ENCODE data around the gene AZU1.

The AZU1 gene

DNA sequence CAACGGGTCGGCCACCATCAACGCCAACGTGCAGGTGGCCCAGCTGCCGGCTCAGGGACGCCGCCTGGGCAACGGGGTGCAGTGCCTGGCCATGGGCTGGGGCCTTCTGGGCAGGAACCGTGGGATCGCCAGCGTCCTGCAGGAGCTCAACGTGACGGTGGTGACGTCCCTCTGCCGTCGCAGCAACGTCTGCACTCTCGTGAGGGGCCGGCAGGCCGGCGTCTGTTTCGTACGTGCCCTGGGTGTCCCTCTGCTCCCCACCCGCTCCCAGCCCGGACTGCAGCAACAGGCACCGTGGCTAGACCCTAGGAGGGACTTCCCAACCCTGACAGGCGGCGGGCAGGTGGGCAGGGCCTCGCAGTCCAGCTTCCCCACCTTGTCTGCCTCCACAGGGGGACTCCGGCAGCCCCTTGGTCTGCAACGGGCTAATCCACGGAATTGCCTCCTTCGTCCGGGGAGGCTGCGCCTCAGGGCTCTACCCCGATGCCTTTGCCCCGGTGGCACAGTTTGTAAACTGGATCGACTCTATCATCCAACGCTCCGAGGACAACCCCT is 28.0 kb downstream of the AZU1 start:
- DNase-seq = no peak

DNA sequence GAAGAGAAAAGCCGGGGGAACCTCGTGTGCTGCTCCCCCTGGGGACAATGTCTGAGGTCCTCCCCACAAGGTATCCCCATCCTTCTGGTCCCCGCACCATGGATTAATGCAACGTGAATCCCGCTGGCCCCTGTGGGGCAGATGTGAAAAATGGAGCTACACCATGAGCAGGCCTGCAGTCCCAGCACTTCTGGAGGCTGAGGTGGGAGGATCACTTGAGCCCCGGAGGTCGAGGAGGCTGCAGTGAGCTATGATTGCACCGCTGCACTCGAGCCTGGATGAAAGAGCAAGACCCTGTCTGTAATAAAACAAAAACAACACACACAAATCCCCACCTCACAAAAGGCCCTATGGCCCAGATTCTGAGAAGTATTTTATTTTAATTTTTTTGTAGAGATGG is 30.6 kb downstream of the AZU1 start:
- no peak for DNase-seq

DNA sequence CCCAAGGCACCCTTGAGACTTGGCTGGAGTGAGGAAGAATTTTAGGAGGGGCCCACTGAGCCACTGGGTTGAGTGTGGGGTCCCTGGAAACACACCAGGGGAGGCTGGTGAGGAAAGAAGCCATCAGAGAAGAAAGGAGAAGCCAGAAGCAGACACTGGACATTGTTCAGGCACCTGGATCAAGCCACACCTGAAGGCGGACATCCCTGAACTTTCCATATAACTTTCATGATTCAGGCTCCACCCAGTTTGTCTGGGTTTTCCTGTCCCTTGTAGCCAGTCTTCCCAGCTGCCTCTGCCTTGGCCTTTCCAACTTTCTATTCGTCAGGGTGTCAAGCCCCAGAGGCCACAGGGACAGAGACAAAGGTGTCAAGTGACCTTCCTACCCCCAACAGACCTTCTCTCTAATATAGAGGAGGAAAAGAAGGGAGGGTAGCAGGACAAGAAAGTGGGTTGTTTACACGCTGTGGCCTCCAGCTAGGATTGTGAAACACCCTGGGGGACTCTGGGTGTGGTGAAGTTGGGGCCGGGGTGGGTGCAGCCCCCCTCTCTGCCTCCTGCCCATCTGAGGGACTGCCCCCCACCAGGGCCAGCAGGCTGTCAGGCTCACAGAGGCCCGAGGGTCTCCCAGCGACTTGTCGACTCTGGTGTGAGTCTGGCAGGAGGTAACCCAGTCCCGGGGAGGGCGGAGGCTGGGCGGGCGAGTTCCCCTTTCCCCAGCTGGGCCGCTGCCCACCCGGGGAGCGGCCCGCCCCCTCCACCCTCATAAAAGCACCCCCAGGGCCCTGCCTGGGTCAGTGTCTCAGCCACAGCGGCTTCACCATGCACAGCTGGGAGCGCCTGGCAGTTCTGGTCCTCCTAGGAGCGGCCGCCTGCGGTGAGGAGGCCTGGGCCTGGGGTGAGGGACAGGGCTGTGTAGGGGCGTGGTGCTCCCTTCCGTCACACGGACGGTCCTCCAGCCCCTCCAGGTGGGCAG is 31.5 kb downstream of the AZU1 start, which contains the start of gene CFD:
TSS of gene CFD (plus strand) at position 797 of the 976 bp plus-strand sequence. CDS start at position 823, 26 bp downstream.
- no peak for DNase-seq

DNA sequence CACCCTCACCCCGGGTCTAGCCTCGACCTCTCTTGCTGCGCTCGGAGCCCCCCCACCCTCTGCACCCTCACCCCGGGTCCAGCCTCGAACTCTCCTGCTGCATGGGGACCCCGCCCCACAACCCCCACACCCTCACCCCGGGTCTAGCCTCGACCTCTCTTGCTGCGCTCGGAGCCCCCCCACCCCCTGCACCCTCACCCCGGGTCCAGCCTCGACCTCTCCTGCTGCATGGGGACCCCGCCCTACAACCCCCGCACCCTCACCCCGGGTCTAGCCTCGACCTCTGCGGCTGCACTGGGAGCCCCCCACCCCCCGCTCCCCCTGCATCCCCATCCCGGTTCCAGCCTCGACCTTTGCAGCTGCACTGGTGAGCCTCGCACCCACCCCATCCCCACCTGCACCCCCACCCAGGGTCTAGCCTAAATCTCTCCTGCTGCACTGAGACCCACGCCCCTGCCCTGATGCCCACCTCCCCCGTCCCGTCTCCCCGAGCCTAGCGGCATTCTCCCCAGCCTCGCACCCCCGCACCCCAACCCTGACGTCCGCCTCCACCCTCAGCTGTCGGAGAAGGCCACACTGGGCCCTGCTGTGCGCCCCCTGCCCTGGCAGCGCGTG is 33.6 kb downstream of the AZU1 start:
- DNase-seq = no peak

GRCh38 chr19:861756-862580 is 34.3 kb downstream of the AZU1 start:
- no peak for DNase-seq

GRCh38 chr19:862581-863314 is 35.1 kb downstream of the AZU1 start:
- DNase-seq = no peak

DNA sequence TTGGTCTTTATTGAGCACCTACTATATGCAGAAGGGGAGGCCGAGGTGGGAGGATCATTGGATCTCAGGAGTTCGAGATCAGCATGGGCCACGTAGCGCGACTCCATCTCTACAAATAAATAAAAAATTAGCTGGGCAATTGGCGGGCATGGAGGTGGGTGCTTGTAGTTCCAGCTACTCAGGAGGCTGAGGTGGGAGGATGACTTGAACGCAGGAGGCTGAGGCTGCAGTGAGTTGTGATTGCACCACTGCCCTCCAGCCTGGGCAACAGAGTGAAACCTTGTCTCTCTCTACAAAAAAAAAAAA is 35.6 kb downstream of the AZU1 start:
- DNase-seq = no peak

DNA sequence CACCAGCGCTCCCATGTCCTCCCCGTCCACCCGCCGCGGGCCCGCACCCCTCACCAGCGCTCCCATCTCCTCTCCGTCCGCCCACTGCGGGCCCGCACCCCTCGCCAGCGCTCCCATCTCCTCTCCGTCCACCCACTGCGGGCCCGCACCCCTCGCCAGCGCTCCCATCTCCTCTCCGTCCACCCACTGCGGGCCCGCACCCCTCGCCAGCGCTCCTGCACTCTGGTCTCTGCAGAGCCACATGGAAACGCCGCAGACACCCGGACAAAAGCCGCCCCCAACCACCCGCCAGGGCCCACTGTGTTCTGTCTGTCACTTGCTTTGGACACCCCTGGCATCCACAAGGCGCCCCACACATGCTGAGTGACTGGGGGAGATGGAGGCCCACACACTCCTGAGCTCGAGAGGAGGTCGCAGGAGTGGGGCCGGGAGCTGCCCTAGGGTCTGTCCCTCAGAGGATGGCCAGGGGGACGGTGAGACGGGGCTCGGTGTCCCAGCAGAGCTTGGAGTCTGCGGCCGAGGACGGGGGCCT is 39.2 kb downstream of the AZU1 start:
- DNase-seq = no peak

GRCh38 chr19:867301-867793 is 39.7 kb downstream of the AZU1 start:
- no peak for DNase-seq

GRCh38 chr19:867855-868457 is 40.3 kb downstream of the AZU1 start:
- no peak for DNase-seq

DNA sequence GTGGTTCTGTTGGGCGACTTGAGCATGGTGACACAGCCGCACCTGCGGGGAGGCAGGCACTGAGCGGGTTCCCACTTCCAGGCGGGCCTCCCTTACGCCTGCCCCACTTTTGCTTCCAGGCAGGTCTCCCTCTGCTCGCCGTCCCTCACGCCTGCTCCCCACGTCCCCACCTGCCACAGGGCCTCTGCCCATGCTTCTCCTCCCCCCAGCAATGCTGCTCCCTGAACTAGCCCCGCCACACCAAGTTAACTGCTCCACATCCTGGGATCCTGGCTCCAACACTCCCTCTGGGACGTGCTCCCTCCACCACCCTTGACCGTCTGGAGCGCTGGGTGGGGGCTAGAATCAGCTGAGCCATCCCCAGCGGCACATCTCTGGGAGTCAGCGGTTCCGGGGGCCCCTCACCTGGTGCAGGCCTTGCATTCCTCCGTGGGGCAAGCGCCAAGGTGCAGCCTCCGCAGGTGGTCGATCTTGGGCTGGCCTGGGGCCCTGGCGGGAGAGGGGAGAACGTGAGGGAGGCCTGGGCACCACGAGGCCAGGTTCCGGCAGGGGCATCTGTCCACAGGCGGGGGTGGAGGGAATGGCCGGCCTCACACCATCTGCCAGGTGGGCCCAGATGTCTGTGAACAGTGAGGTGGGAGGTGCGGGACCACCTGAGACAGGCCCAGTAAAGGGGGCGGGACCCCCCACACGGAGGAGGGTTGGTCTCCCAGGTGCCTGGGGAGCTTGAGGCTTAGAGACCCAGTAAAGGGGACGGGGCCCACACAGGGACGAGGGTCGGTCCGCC is 41.0 kb downstream of the AZU1 start:
- DNase-seq = no peak

DNA sequence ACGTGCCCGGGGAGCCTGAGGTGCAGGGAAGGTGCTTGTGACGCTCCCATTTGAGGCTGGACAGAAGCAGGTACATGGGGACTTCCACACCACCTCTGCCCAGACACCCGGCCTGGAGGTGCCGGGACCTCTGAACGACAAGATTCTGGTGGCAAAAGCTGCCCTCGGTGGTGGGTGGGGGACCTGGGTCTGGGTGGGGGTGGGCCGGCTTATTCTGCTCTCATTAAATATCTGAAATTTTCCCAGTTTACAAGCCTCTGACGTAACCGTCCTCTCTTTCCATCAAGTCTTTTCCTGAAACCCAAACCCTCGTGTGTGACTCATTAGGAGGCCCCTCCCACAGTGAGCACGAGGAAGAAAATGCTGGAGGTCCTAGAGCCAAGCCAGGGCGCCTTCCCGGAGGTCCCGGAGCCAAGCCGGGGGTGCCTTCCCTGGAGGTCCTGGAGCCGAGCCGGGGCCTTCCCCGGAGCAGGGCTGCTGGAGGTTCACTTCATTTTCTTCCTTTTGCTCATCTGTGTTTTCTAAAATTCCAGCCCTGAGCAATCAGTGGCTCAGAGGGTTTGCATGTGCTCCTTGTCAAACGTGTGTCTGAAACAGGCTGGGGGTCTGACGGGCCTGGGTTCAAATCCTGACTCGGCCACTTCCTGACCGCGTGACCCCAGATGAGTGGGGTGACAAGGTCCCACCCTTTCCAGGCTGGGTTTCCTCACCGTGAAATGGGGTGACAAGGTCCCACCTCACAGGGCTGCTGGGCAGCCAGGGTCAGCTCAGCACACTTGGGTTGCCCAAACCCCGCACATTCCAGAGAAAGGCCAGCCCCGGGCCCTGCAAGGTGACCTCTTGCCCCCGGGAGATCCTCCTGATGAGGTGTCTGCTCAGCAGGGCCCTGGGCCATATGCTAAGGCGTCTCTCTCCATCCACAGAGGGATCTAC is 41.9 kb downstream of the AZU1 start:
- DNase-seq = no peak

- DNase-seq = no peak
Observed at GRCh38 chr19:870314-870713, 42.7 kb downstream of the AZU1 start.

DNA sequence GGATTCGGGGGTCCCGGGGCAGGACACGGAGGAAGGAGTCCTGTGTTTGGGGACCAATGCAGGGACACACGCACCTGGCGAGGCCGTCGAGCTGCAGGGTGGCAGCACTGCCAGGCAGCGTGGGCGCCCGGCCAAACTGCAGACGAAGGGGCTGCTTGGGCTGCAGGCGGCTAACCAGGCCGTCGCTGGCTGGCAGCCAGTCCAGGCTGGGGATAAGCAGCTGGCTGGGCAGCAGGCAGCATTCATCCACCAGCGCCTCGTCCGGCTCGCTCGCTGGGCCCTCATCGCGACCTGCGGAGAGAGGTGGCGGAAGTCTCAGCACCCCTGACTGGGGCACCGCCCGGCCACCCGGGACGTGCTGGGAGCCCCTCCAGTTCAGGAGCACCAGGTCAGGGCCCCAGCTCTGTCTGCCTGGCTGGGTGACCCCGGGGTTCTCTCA is 43.3 kb downstream of the AZU1 start:
- peak; percentile 88 for DNase-seq

- DNase-seq = no peak
Observed at GRCh38 chr19:871446-872265, 44.0 kb downstream of the AZU1 start.

DNA sequence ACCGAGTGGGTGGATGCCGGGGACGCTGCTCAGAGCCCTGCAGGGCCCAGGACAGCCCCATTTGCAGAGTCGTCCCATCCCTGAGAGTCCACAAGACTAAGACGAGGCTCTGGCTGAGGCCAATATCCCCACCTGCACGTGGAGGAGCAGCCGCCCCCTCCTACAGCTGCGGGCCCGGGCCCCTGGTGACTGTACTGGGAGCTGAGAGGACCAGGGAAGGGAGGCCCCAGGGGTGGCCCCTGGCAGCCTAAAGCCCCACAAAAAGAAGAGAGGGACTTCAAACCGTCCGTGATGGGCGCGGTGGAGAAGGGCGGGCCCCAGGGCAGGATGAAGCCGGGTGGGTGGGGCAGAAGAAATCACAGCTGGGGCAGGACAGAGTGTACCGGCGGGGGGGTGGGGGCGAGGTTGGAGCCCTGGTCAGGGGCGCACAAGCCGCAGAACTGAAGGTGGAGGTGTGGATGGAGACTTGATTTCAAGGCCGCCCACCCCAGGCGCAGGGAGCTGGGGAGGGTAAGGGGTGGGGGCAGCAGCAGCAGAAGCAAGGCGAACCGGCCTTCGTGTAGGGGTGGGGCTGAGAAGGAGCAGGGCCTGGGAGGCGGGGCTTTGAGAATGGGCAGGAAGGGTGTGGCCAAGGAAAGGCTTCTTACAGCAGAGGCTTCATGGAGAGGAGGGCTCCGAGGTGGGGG is 44.8 kb downstream of the AZU1 start:
- DNase-seq = no peak

DNA sequence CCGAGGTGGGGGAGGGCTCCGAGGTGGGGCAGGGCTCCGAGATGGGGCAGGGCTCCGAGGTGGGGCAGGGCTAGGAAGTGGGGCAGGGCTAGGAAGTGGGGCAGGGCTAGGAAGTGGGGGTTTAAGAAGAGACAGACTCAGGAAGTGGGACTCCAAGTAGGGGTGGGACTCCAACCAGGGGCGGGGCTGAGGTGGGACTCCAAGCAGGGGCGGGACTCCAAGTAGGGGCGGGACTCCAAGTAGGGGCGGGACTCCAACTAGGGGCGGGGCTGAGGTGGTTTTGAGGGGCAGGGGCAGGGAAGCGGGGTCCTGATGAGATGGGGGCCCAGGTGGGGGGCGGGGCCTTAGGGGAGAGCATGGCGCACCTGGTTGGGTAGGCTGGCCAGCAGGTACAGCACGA is 45.4 kb downstream of the AZU1 start:
- DNase-seq = no peak

DNA sequence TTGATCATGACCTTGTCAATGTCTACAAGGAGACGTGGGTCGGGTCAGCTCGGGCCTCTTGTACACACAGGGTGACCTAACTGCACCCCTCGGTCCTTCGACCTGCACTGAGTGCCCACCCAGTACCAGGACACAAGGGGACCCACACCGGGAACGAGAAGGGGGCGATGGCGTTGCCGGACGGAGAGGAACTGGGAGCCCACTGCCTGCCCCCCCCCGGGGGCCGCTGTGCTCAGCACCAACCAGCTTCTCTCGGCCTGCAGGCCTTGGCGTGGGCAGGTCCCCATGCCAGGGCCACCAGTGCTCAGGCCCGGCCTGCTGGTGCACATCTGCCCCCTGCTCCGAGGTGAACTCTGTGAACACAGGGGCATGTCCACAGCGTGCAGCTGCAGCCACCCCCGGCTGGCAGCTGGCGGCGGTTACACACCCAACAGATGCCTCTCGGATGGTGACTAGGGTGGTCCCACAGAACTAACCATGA is 46.0 kb downstream of the AZU1 start:
- DNase-seq = no peak

All from NCI-H1092 (cell line).